Measurements from ENCODE around the gene GLRB.

GLRB gene

DNA sequence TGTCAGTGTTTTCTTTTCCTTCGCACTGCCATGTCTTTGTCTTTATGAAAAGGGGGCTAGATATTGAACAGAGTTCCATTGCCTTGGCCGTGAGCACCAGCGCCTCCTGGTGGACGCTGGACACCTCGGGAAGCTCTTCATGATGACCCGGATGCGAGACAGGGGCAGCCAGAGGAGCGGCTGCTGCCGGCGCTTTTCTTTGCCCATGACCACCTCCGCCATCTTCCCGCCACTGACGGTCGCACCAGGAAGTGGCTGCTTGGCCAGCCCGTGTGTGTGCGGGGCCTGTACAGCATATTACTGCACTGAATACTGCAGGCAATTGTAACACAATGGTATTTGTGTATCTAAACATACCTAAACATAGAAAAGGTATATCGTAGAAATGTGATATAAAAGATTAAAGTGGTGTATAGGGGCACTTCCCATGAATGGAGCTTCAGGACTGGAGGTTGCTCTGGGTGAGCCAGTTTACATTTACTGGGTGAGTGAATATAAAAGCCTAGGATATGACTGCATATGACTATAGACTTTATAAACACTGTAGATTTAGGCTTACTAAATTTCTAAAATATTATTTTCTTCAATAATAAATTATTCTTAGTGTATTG lies 128.8 kb downstream of the GLRB start:
- Histone ChIP-seq H3K9ac (ENCODE audit: low read length) (no peak overlapping the region), H3K9me3 (ENCODE audit: control insufficient read depth, low read depth, low read length) (no peaks in the 10 kb centered on the region), H3K27me3 (ENCODE audit: control insufficient read depth, insufficient read depth, low read length) (no peaks in the 10 kb centered on the region), H3K36me3 (ENCODE audit: control insufficient read depth, low read depth, low read length) (no peaks in the 10 kb centered on the region), H3K4me1 (ENCODE audit: control insufficient read depth, low read depth, low read length) (no peaks in the 10 kb centered on the region), H3K27ac (ENCODE audit: low read length) (no peak overlapping the region), H3K4me3 (ENCODE audit: low read length) (no peak overlapping the region)

DNA sequence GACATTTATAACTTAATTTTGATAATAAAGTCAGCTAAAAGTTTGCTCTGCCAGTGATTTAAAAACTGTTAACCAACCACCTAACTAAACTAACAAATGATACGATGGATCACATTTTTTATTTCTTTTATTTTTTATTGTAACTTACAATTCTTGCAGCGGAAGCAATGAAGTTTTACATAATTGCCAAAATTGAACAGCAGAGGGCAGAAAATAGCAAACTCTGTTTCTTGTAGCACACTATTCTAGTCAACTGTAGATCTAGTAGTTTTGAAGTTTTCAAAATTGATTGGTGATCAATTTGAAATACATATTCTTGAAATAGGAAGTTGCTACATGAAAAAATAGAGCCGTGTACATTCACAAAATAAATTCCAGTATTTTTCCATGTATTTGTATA lies 141.8 kb downstream of the GLRB start:
- Histone ChIP-seq H3K9me3 (ENCODE audit: control insufficient read depth, low read depth, low read length) (no peaks in the 10 kb centered on the region), H3K36me3 (ENCODE audit: control insufficient read depth, low read depth, low read length) (no peaks in the 10 kb centered on the region), H3K9ac (ENCODE audit: low read length) (no peak overlapping the region), H3K27ac (ENCODE audit: low read length) (no peak overlapping the region), H3K4me1 (ENCODE audit: control insufficient read depth, low read depth, low read length) (peaks cover 9% of the 10 kb centered on the region), H3K4me3 (ENCODE audit: low read length) (no peak overlapping the region), H3K27me3 (ENCODE audit: control insufficient read depth, insufficient read depth, low read length) (peaks cover 48% of the 10 kb centered on the region)

DNA sequence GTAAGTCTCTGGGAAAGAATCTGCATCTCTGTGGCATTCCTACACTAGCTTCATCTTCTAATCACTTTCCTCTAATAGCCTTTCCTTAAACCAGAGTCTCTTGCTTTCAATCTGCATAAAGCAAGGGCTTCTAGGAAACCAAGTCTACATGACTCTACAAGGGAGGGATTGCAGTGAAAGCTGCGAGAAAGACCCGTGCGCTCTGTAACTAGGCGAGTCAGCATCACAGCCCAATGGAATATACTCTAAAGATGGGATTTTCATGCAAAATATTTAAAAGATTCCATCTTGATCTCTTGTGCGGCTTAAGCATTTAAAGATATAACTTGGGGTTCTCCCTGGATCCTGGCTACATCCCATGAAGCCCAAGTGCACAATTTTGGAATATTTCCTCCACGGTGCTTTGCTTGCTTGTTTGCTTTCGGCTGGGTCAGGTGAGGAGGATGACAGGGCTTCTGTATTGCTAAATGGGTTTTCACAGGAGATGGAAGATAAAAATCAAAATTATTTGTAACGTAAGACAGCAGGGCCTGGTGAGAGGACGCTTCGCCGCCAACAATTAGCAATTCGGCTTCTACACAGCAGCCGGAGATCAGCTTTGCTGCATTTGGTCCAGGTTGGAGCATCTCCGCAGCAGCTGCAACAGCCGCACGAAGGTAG lies 143.9 kb downstream of the GLRB start:
- Histone ChIP-seq H3K9me3 (ENCODE audit: control insufficient read depth, low read depth, low read length) (no peaks in the 10 kb centered on the region), H3K4me1 (ENCODE audit: control insufficient read depth, low read depth, low read length) (peaks cover 9% of the 10 kb centered on the region), H3K9ac (ENCODE audit: low read length) (no peak overlapping the region), H3K4me3 (ENCODE audit: low read length) (peak overlapping the region; percentile 73), H3K36me3 (ENCODE audit: control insufficient read depth, low read depth, low read length) (no peaks in the 10 kb centered on the region), H3K27me3 (ENCODE audit: control insufficient read depth, insufficient read depth, low read length) (peaks cover 69% of the 10 kb centered on the region), H3K27ac (ENCODE audit: low read length) (no peak overlapping the region)

DNA sequence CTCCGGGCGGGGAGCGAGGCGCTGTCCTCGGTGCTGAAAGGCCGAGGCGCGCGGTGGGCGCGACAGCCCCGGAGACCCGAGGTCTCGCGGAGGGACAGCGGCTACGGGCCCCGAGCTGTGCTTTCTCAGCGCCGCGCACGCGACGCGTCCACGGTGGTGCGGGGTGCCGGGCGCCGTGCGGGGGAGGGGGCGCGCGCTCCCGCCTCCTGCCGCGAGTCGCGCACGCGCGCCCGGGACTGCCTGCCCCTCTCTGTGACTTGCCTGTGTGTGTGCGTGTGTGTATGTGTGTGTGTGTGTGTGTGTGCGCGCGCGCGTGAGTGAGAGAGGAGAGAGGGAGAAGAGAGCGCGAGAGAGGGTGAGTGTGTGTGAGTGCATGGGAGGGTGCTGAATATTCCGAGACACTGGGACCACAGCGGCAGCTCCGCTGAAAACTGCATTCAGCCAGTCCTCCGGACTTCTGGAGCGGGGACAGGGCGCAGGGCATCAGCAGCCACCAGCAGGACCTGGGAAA lies 144.5 kb downstream of the GLRB start, which contains the start of gene GRIA2:
Gene GRIA2, plus strand, starts transcription at position 358 of the 511 bp plus-strand sequence. CDS start 315 bp downstream, outside the sequence.
- H3K4me3 ChIP-seq (ENCODE audit: low read length), result peak within 1 kb of the TSS; percentile 73
- H3K4me1 ChIP-seq (ENCODE audit: control insufficient read depth, low read depth, low read length), result peaks cover 9% of the 10 kb centered on the region
- no peaks in the 10 kb centered on the region for H3K9me3 ChIP-seq (ENCODE audit: control insufficient read depth, low read depth, low read length)
- no peak within 1 kb of the TSS for H3K27ac ChIP-seq (ENCODE audit: low read length)
- no peaks in the 10 kb centered on the region for H3K36me3 ChIP-seq (ENCODE audit: control insufficient read depth, low read depth, low read length)
- peaks cover 69% of the 10 kb centered on the region for H3K27me3 ChIP-seq (ENCODE audit: control insufficient read depth, insufficient read depth, low read length)
- no peak within 1 kb of the TSS for H3K9ac ChIP-seq (ENCODE audit: low read length)

DNA sequence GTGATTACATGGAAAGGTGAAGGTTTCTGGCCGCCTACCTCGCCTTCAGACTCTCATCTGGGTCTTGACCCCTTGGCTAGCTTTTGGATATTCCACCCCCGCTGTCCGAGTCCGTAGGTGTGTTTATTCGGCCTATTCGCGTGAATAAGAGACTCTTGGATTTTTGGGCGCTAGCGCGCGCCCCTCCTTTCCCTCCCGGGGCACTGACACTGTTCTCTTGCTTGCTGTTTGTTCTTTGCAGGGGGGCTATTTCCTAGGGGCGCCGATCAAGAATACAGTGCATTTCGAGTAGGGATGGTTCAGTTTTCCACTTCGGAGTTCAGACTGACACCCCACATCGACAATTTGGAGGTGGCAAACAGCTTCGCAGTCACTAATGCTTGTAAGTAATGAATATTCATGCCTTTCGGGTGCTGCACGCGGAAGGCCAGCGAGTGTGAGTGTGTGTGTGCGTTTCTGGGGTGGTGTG lies 145.5 kb downstream of the GLRB start:
- H3K4me1 ChIP-seq (ENCODE audit: control insufficient read depth, low read depth, low read length), result peaks cover 9% of the 10 kb centered on the region
- no peak overlapping the region for H3K9ac ChIP-seq (ENCODE audit: low read length)
- peak overlapping the region; percentile 73 for H3K4me3 ChIP-seq (ENCODE audit: low read length)
- H3K9me3 ChIP-seq (ENCODE audit: control insufficient read depth, low read depth, low read length), result no peaks in the 10 kb centered on the region
- peaks cover 69% of the 10 kb centered on the region for H3K27me3 ChIP-seq (ENCODE audit: control insufficient read depth, insufficient read depth, low read length)
- H3K36me3 ChIP-seq (ENCODE audit: control insufficient read depth, low read depth, low read length), result no peaks in the 10 kb centered on the region
- H3K27ac ChIP-seq (ENCODE audit: low read length), result no peak overlapping the region

All from iPS-18a (cell line).